ENCODE data around the gene PPM1M. TPM values are rescaled to one million over a fixed set of nuclear protein-coding genes. Genes with fewer than 3 reads are reported as not detected.

Gene PPM1M
- total and polyA plus RNA-seq, 7 experiments from 2014 or later, result 55.8 to 135 (median 74.5) TPM

- peak; percentile 51 for ATAC-seq
- CTCF ChIA-PET, result no interaction called here
- Histone ChIP-seq H3K36me3 (ENCODE audit: control insufficient read depth in 2 of 3, insufficient read depth in 3 of 3, low read length in 3 of 3) (peaks cover 23 to 79% (median 40%) of the 10 kb centered on the region in 3 experiments), H3K4me3 (ENCODE audit: low read length) (no peak overlapping the region), H3K9me3 (ENCODE audit: control insufficient read depth in 2 of 3, low read length in 3 of 3) (no peaks in the 10 kb centered on the region), H3K27me3 (ENCODE audit: control insufficient read depth in 2 of 2, insufficient read depth in 2 of 2, low read length in 2 of 2) (no peaks in the 10 kb centered on the region), H3K4me1 (ENCODE audit: control insufficient read depth in 2 of 2, insufficient read depth in 2 of 2, low read length in 2 of 2) (peaks cover 8 to 12% of the 10 kb centered on the region in 2 donors), H3K27ac (ENCODE audit: low read depth, low read length) (no peak overlapping the region)
- Mint-ChIP-seq H3K4me3 (no peak overlapping the region), H3K4me1 (peaks cover 16 to 54% (median 27%) of the 10 kb centered on the region in 7 donors), H3K9me3 (no peaks in the 10 kb centered on the region), H3K27ac (no peak overlapping the region), H3K36me3 (peaks cover 10 to 66% (median 47%) of the 10 kb centered on the region in 5 donors), H3K27me3 (no peaks in the 10 kb centered on the region)
- no peak for DNase-seq
- intact Hi-C loops (cut with micrococcal nuclease), result no loop called here
- POLR2A ChIA-PET, result interaction anchor here (0.6 kb wide), 1 partner anchor 9 kb away, joined by 4 read pairs; no protein-coding TSS in a partner anchor
Observed at GRCh38 chr3:52204337-52205073, 41.1 kb upstream of the PPM1M start.

GRCh38 chr3:52205727-52206372 lies 39.7 kb upstream of the PPM1M start:
- Mint-ChIP-seq H3K27ac (no peak overlapping the region), H3K36me3 (peaks cover 14 to 73% (median 46%) of the 10 kb centered on the region in 5 donors), H3K4me3 (no peak overlapping the region), H3K9me3 (no peaks in the 10 kb centered on the region), H3K27me3 (no peaks in the 10 kb centered on the region), H3K4me1 (peaks cover 11 to 51% (median 16%) of the 10 kb centered on the region in 7 donors)
- H3K9me3 ChIP-seq (ENCODE audit: control insufficient read depth in 2 of 3, low read length in 3 of 3), result no peaks in the 10 kb centered on the region
- ATAC-seq (no peak), DNase-seq (no peak)
- no peaks in the 10 kb centered on the region for H3K27me3 ChIP-seq (ENCODE audit: control insufficient read depth in 2 of 2, insufficient read depth in 2 of 2, low read length in 2 of 2)
- no peak overlapping the region for H3K4me3 ChIP-seq (ENCODE audit: low read length)
- ChIA-PET CTCF (no interaction called here), POLR2A (interaction anchor here (1.2 kb wide), 1 partner anchor 16 kb away, joined by 3 read pairs; no protein-coding TSS in a partner anchor)
- no peak overlapping the region for H3K27ac ChIP-seq (ENCODE audit: low read depth, low read length)
- intact Hi-C loops (cut with micrococcal nuclease), result no loop called here
- H3K36me3 ChIP-seq (ENCODE audit: control insufficient read depth in 2 of 3, insufficient read depth in 3 of 3, low read length in 3 of 3), result peaks cover 32 to 92% (median 41%) of the 10 kb centered on the region in 3 experiments
- peaks cover 0 to 7% of the 10 kb centered on the region in 2 donors for H3K4me1 ChIP-seq (ENCODE audit: control insufficient read depth in 2 of 2, insufficient read depth in 2 of 2, low read length in 2 of 2)

GRCh38 chr3:52208556-52208955 lies 37.0 kb upstream of the PPM1M start:
- ATAC-seq, result no peak
- Mint-ChIP-seq H3K9me3 (no peaks in the 10 kb centered on the region), H3K4me1 (peaks cover 0 to 29% (median 2%) of the 10 kb centered on the region in 7 donors), H3K4me3 (no peak overlapping the region), H3K27ac (peak overlapping the region in 1 of 9 donors; percentile 51), H3K27me3 (no peaks in the 10 kb centered on the region), H3K36me3 (peaks cover 16 to 86% (median 44%) of the 10 kb centered on the region in 5 donors)
- Histone ChIP-seq H3K27me3 (ENCODE audit: control insufficient read depth in 2 of 2, insufficient read depth in 2 of 2, low read length in 2 of 2) (no peaks in the 10 kb centered on the region), H3K27ac (ENCODE audit: low read depth, low read length) (no peak overlapping the region), H3K36me3 (ENCODE audit: control insufficient read depth in 2 of 3, insufficient read depth in 3 of 3, low read length in 3 of 3) (peaks cover 35 to 97% (median 57%) of the 10 kb centered on the region in 3 experiments), H3K9me3 (ENCODE audit: control insufficient read depth in 2 of 3, low read length in 3 of 3) (no peaks in the 10 kb centered on the region), H3K4me1 (ENCODE audit: control insufficient read depth in 2 of 2, insufficient read depth in 2 of 2, low read length in 2 of 2) (no peaks in the 10 kb centered on the region), H3K4me3 (ENCODE audit: low read length) (no peak overlapping the region)
- intact Hi-C loops (cut with micrococcal nuclease), result no loop called here
- ChIA-PET CTCF (interaction anchor here (1.3 to 1.5 kb wide), 2 partner anchors 11 to 131 kb away, joined by 3 to 4 read pairs; no protein-coding TSS in a partner anchor), POLR2A (interaction anchor here (1.2 kb wide), 1 partner anchor 11 kb away, joined by 3 read pairs; no protein-coding TSS in a partner anchor)
- DNase-seq, result no peak

DNA sequence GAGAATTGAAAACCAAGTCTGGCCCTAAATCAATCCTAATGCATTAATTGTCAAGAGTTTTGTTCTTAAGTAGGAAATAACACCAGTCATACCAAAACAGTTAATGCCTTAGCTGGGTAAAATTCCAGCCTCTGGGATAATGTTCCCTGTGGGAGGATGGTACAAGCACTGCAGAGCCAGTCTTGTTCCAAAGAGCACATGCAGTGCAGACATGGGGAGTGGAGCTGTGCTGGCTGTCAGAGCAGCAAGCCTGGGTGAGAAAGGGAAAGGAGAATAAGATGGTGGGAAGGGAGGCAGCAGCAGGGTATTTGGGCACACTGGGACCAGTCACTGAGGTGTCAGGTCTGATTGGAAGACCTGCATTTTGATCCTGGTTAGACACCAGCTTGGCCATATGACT lies 35.5 kb upstream of the PPM1M start:
- ATAC-seq, result no peak
- no peak overlapping the region for H3K27ac ChIP-seq (ENCODE audit: low read depth, low read length)
- H3K9me3 ChIP-seq (ENCODE audit: control insufficient read depth in 2 of 3, low read length in 3 of 3), result no peaks in the 10 kb centered on the region
- no peak overlapping the region for H3K4me3 Mint-ChIP-seq
- CTCF ChIA-PET, result interaction anchor here (1.5 kb wide), 1 partner anchor 10 kb away, joined by 4 read pairs; no protein-coding TSS in a partner anchor
- H3K27me3 ChIP-seq (ENCODE audit: control insufficient read depth in 2 of 2, insufficient read depth in 2 of 2, low read length in 2 of 2), result no peaks in the 10 kb centered on the region
- peaks cover 31 to 96% (median 56%) of the 10 kb centered on the region in 3 experiments for H3K36me3 ChIP-seq (ENCODE audit: control insufficient read depth in 2 of 3, insufficient read depth in 3 of 3, low read length in 3 of 3)
- H3K4me1 ChIP-seq (ENCODE audit: control insufficient read depth in 2 of 2, insufficient read depth in 2 of 2, low read length in 2 of 2), result no peaks in the 10 kb centered on the region
- peaks cover 20 to 84% (median 45%) of the 10 kb centered on the region in 5 donors for H3K36me3 Mint-ChIP-seq
- no peak overlapping the region for H3K4me3 ChIP-seq (ENCODE audit: low read length)
- no peak overlapping the region for H3K27ac Mint-ChIP-seq
- POLR2A ChIA-PET, result interaction anchor here (0.9 kb wide), 1 partner anchor 118 kb away, joined by 3 read pairs; no protein-coding TSS in a partner anchor
- peaks cover 0 to 22% (median 0%) of the 10 kb centered on the region in 7 donors for H3K4me1 Mint-ChIP-seq
- no peak for DNase-seq
- no peaks in the 10 kb centered on the region for H3K9me3 Mint-ChIP-seq
- intact Hi-C loops (cut with micrococcal nuclease), result no loop called here
- H3K27me3 Mint-ChIP-seq, result no peaks in the 10 kb centered on the region

- ATAC-seq, result peak; percentile 70
- DNase-seq, result no peak
- peaks cover 0 to under 1% of the 10 kb centered on the region in 2 donors for H3K4me1 ChIP-seq (ENCODE audit: control insufficient read depth in 2 of 2, insufficient read depth in 2 of 2, low read length in 2 of 2)
- intact Hi-C loops (cut with micrococcal nuclease), result no loop called here
- no peak overlapping the region for H3K27ac ChIP-seq (ENCODE audit: low read depth, low read length)
- H3K36me3 ChIP-seq (ENCODE audit: control insufficient read depth in 2 of 3, insufficient read depth in 3 of 3, low read length in 3 of 3), result peaks cover 31 to 96% (median 53%) of the 10 kb centered on the region in 3 experiments
- no peaks in the 10 kb centered on the region for H3K27me3 Mint-ChIP-seq
- peaks cover 0 to 22% (median 5%) of the 10 kb centered on the region in 7 donors for H3K4me1 Mint-ChIP-seq
- H3K4me3 ChIP-seq (ENCODE audit: low read length), result no peak overlapping the region
- ChIA-PET CTCF (no interaction called here), POLR2A (no interaction called here)
- no peaks in the 10 kb centered on the region for H3K27me3 ChIP-seq (ENCODE audit: control insufficient read depth in 2 of 2, insufficient read depth in 2 of 2, low read length in 2 of 2)
- no peaks in the 10 kb centered on the region for H3K9me3 ChIP-seq (ENCODE audit: control insufficient read depth in 2 of 3, low read length in 3 of 3)
- H3K27ac Mint-ChIP-seq, result no peak overlapping the region
- no peak overlapping the region for H3K4me3 Mint-ChIP-seq
- peaks cover 24 to 84% (median 45%) of the 10 kb centered on the region in 5 donors for H3K36me3 Mint-ChIP-seq
- no peaks in the 10 kb centered on the region for H3K9me3 Mint-ChIP-seq
Observed at GRCh38 chr3:52210550-52211046, 35.0 kb upstream of the PPM1M start.

- no peaks in the 10 kb centered on the region for H3K27me3 ChIP-seq (ENCODE audit: control insufficient read depth in 2 of 2, insufficient read depth in 2 of 2, low read length in 2 of 2)
- H3K9me3 ChIP-seq (ENCODE audit: control insufficient read depth in 2 of 3, low read length in 3 of 3), result no peaks in the 10 kb centered on the region
- Mint-ChIP-seq H3K4me3 (no peak overlapping the region), H3K27me3 (no peaks in the 10 kb centered on the region), H3K36me3 (peaks cover 24 to 78% (median 43%) of the 10 kb centered on the region in 5 donors), H3K9me3 (no peaks in the 10 kb centered on the region), H3K4me1 (peaks cover 1 to 25% (median 7%) of the 10 kb centered on the region in 7 donors), H3K27ac (no peak overlapping the region)
- ChIA-PET POLR2A (interaction anchor here (0.7 kb wide), 1 partner anchor 242 kb away, joined by 3 read pairs; no protein-coding TSS in a partner anchor), CTCF (interaction anchor here (1.7 kb wide), 1 partner anchor 9 kb away, joined by 5 read pairs; no protein-coding TSS in a partner anchor)
- ATAC-seq (no peak), DNase-seq (no peak)
- peaks cover 4 to 6% of the 10 kb centered on the region in 2 donors for H3K4me1 ChIP-seq (ENCODE audit: control insufficient read depth in 2 of 2, insufficient read depth in 2 of 2, low read length in 2 of 2)
- H3K4me3 ChIP-seq (ENCODE audit: low read length), result no peak overlapping the region
- no peak overlapping the region for H3K27ac ChIP-seq (ENCODE audit: low read depth, low read length)
- intact Hi-C loops (cut with micrococcal nuclease), result no loop called here
- H3K36me3 ChIP-seq (ENCODE audit: control insufficient read depth in 2 of 3, insufficient read depth in 3 of 3, low read length in 3 of 3), result peaks cover 27 to 92% (median 45%) of the 10 kb centered on the region in 3 experiments
Observed at GRCh38 chr3:52211268-52211891, 34.2 kb upstream of the PPM1M start.
